MM.1S (cell line): ENCODE data around the gene CHRND.

Experiments used
- DNase-seq: peaks from one replicate; pipeline ENCODE4 v3.0.0-alpha.2; 2015
- H2AFZ ChIP-seq: fragments of 300-600 bp; sonication (generic); 2 replicates; pipeline ENCODE4 v1.6.0; 2016; ENCODE audit warnings: antibody characterized with exemption, low read length
- H3F3A ChIP-seq: fragments of 300-600 bp; sonication (generic); 2 replicates; pipeline ENCODE4 v1.6.1; 2016; ENCODE audit warnings: mild to moderate bottlenecking, antibody characterized with exemption, low read length, moderate library complexity, mixed read lengths; ENCODE audit not compliant: insufficient read depth
- H3K27ac ChIP-seq: fragments of 300-600 bp; sonication (generic); 2 replicates; pipeline ENCODE4 v1.5.1; 2016; ENCODE audit warnings: mild to moderate bottlenecking, low read length
- H3K27me3 ChIP-seq: fragments of 300-600 bp; sonication (generic); replicated peaks from 2 replicates; pipeline ENCODE4 v1.6.0; 2016; ENCODE audit warnings: low read length; ENCODE audit not compliant: insufficient read depth
- H3K36me3 ChIP-seq: fragments of 300-600 bp; sonication (generic); replicated peaks from 2 replicates; pipeline ENCODE4 v1.6.1; 2016; ENCODE audit warnings: mild to moderate bottlenecking, low read length, mixed read lengths; ENCODE audit not compliant: insufficient read depth
- H3K4me1 ChIP-seq: fragments of 300-600 bp; sonication (generic); 2 replicates; pipeline ENCODE4 v1.6.1; 2016; ENCODE audit warnings: low read length, mixed read lengths
- H3K4me2 ChIP-seq: fragments of 300-600 bp; sonication (generic); 2 replicates; pipeline ENCODE4 v1.6.0; 2016; ENCODE audit warnings: low read depth, low read length
- H3K4me3 ChIP-seq: fragments of 300-600 bp; sonication (generic); 2 replicates; pipeline ENCODE4 v1.5.1; 2016; ENCODE audit warnings: low read length, mixed read lengths
- H3K79me2 ChIP-seq: fragments of 300-600 bp; sonication (generic); 2 replicates; pipeline ENCODE4 v1.6.1; 2016; ENCODE audit warnings: mixed run types, low read length, mixed read lengths
- H3K9ac ChIP-seq: fragments of 300-600 bp; sonication (generic); 2 replicates; pipeline ENCODE4 v1.6.1; 2016; ENCODE audit warnings: low read length, mixed read lengths
- H3K9me2 ChIP-seq: fragments of 300-600 bp; sonication (generic); replicated peaks from 2 replicates; pipeline ENCODE4 v1.6.1; 2016; ENCODE audit warnings: mild to moderate bottlenecking, low read length, mixed read lengths; ENCODE audit not compliant: insufficient read depth
- H3K9me3 ChIP-seq: fragments of 300-600 bp; sonication (generic); replicated peaks from 2 replicates; pipeline ENCODE4 v1.6.1; 2016; ENCODE audit warnings: mild to moderate bottlenecking, low read length, mixed read lengths; ENCODE audit not compliant: insufficient read depth
- H4K20me1 ChIP-seq: fragments of 300-600 bp; sonication (generic); 2 replicates; pipeline ENCODE4 v1.6.1; 2016; ENCODE audit warnings: mild to moderate bottlenecking, low read length, moderate library complexity, mixed read lengths; ENCODE audit not compliant: insufficient read depth
- EZH2 ChIP-seq: fragments of 300-600 bp; sonication (generic); optimal IDR thresholded peaks from 2 replicates; pipeline ENCODE3; 2017; ENCODE audit warnings: low read depth, mild to moderate bottlenecking, antibody characterized with exemption, low read length, mixed read lengths
- EZH2phosphoT487 ChIP-seq: fragments of 300-600 bp; sonication (generic); IDR thresholded peaks from 2 replicates; pipeline ENCODE4 v1.6.1; 2018; ENCODE audit warnings: antibody characterized with exemption, low read length
- TF ChIP-seq, protein P1 (sequence below): fragments of 300-600 bp; sonication (generic); IDR thresholded peaks from 2 replicates; pipeline ENCODE4 v1.5.1; 2016; ENCODE audit warnings: antibody characterized with exemption, low read length, mixed read lengths

The CHRND gene

DNA sequence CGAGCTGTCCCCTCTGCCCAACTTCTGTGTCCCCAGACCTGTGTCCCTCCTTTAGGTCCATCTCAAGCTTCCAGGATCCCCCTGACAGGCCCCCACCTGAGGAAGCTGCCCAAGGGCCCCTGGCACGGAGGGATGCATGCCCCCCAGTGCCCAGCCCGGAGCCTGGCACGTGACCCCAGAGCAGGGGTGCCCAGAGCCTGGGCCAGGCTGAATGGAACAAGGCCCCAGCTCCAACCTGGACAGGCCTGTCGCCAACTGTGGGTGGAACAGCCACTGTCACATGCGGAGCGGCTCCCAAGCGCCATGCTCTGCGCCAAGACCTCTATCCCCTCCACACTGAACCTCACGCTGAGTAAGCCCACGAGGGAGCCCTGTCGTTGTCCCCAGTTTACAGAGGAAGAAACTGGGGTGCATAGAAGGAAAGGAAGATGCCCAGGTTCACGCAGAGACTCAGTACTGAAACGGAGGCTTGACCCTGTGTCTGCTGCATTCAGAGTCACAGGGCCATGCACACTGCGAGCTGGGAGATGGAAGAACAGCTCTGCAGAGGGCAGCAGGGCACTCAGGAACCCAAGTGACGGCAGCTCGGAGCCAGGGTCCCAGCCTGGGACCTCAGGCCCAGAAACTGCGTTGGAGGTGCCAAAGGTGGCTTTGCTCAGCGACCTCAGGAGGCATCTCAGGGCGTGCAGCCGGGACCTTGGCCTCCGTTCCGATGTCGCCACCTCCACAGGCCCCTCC is 32.8 kb upstream of the CHRND start:
- Histone ChIP-seq H3K9ac (no peak overlapping the region), H3F3A (no peaks in the 10 kb centered on the region), H4K20me1 (no peaks in the 10 kb centered on the region), H3K36me3 (no peaks in the 10 kb centered on the region), H3K4me2 (no peak overlapping the region), H2AFZ (no peak overlapping the region), H3K4me1 (no peaks in the 10 kb centered on the region), H3K9me3 (no peaks in the 10 kb centered on the region), H3K4me3 (no peak overlapping the region), H3K9me2 (no peaks in the 10 kb centered on the region), H3K79me2 (no peaks in the 10 kb centered on the region), H3K27me3 (peaks cover 9% of the 10 kb centered on the region), H3K27ac (no peak overlapping the region)
- TF ChIP-seq EZH2phosphoT487 (no peak), EZH2 (no peak)
- TF ChIP-seq, protein P1, sequence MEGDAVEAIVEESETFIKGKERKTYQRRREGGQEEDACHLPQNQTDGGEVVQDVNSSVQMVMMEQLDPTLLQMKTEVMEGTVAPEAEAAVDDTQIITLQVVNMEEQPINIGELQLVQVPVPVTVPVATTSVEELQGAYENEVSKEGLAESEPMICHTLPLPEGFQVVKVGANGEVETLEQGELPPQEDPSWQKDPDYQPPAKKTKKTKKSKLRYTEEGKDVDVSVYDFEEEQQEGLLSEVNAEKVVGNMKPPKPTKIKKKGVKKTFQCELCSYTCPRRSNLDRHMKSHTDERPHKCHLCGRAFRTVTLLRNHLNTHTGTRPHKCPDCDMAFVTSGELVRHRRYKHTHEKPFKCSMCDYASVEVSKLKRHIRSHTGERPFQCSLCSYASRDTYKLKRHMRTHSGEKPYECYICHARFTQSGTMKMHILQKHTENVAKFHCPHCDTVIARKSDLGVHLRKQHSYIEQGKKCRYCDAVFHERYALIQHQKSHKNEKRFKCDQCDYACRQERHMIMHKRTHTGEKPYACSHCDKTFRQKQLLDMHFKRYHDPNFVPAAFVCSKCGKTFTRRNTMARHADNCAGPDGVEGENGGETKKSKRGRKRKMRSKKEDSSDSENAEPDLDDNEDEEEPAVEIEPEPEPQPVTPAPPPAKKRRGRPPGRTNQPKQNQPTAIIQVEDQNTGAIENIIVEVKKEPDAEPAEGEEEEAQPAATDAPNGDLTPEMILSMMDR: no peak
- DNase-seq: no peak

DNA sequence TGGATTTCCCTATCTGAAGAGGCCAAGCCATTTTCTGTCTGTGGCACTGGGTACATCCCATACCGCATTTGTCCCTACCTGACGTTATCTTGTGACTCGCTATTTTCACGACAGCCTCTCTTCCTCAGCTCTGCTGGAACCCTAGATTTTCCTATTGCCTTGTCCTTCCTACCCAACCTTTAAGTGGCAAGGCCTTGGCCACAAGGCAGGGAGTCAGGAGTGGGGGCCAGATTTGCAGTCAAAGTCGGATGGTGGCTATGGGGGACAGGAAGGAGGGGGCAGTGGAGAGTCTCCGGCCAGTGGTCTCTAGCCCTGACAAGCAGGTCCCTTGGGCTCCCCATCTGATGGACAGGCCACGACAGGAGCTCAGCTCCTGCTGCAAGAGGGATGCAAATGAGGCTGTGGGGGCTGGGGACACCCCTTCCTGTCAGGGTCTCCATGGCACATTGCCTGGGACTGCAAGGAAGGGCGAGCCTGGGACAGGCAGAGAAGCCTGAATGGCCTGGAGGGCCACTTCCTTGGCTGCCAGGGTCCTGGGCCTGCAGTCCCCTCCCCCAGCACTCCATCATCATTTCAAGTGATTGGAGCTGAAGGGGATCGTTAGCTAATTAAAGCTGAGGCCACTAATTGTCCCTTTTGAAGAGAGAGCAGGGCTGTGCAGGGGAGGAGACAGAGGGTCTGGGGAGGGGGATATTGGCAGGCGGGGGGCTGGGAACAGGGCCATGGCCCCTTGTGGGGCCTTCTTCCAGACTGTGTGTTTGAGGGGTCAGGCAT is 32.1 kb upstream of the CHRND start:
- Histone ChIP-seq H3K27ac (no peak overlapping the region), H3K9me3 (no peaks in the 10 kb centered on the region), H3K27me3 (peaks cover 3% of the 10 kb centered on the region; the same call in 1 of the 2 replicates), H3K4me1 (no peaks in the 10 kb centered on the region), H3F3A (no peaks in the 10 kb centered on the region), H3K36me3 (no peaks in the 10 kb centered on the region), H2AFZ (no peak overlapping the region), H4K20me1 (no peaks in the 10 kb centered on the region), H3K4me2 (no peak overlapping the region), H3K4me3 (no peak overlapping the region), H3K79me2 (no peaks in the 10 kb centered on the region), H3K9ac (no peak overlapping the region), H3K9me2 (no peaks in the 10 kb centered on the region)
- no peak for DNase-seq
- TF ChIP-seq, protein P1: no peak
- no peak for TF ChIP-seq EZH2
- no peak for TF ChIP-seq EZH2phosphoT487

DNA sequence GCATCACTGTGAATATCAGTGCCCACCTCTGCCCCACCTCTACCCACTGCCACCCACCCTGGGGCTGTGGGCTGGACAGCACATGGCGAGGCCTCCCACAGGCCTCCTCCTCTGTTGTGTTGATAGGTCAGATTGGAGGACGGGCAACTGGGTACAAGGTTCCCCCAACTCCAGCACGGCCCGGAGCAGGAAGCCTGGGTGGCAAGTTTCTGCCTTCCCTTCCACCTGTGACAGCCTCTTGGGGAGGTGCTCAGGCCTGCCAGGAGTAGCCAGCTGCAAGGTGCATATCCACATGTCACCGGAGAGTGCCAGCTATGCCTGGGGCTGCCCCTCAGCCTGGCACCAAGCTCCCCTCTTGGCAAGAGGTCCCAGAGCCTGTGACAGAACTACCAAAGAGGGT is 31.4 kb upstream of the CHRND start:
- Histone ChIP-seq H3K4me3 (no peak overlapping the region), H2AFZ (no peak overlapping the region), H3F3A (no peaks in the 10 kb centered on the region), H3K4me1 (no peaks in the 10 kb centered on the region), H3K9me3 (no peaks in the 10 kb centered on the region), H3K79me2 (no peaks in the 10 kb centered on the region), H3K9me2 (no peaks in the 10 kb centered on the region), H3K27me3 (no peaks in the 10 kb centered on the region; the same call in 1 of the 2 replicates), H3K36me3 (no peaks in the 10 kb centered on the region), H3K27ac (no peak overlapping the region), H3K4me2 (no peak overlapping the region), H3K9ac (no peak overlapping the region), H4K20me1 (no peaks in the 10 kb centered on the region)
- TF ChIP-seq EZH2phosphoT487 (no peak), EZH2 (no peak)
- TF ChIP-seq, protein P1: no peak
- no peak for DNase-seq
